ENCODE results near the gene C17orf67.

Gene C17orf67

DNA sequence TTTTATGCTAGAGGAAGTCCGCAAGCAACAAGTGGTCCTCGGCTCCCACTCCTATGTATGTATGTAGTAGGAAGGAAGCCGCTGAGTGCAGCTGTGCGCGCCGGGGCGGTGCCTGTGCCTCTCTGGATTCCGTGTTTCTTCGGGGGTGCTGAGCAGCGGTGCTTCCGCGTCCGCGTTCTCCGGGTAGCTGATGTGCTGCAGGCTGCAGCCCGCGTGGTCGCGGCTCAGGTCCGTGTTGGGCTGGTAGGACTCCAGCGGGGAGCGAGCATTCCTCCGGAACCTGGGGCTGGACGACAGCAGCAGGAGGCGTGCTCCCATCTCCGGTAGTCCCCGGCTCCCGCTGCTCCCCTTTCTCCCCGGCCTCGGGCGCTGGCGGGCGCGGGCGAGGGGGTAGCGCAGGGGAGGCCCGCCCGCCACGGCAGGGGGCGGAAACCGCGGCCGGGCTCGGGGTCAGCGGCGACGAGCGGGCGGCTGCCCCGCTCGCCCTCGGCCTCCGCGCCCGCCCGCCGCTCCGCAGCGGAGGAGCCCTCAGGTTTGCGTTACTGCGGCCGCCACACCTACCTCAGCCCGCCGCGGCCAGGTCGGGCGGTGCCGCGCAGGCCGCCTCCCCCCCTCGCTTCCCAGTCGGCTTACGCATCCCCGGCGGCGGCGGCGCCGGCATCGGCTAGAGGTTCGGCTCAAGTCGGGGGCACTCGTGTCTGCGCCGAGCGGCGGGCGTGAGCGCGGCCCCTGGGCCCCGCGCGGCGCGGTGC lies 487 bp downstream of the C17orf67 start:
- peak; percentile 94 for DNase-seq

- DNase-seq = no peak
Measured at GRCh38 chr17:56832446-56832845, 1.3 kb downstream of the C17orf67 start.

GRCh38 chr17:56831369-56832095 lies 2.2 kb downstream of the C17orf67 start:
- no peak for DNase-seq

DNA sequence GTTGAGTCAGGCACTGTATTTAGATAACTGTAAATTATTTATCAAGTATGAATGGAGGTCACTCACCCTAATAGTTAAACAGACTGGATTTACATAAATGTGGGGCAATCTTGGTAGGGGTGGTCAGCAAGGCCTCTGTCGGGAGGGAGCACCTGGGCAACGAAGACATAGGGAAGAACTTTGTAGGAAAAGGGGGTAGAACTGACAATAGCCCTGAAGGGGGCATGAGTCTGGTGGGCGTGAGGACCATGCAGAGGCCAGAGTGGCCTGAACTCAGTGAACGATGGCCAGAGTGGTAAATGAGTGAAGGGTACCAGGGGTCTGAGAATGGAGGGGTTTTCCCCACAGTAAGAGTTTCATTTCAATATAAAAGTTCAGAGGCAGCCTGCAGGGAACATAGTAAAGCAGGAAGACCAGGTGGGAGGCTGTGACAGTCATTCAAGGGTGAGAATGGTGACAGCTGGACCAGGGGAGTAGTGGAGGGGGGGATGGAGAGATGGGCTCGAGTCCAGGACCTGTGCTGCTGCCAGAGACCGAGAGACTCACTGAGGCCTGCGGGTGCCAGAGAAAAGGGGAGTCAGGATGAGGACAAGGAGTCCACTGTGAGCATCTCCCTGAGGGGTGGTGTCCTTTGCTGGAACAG lies 2.9 kb downstream of the C17orf67 start:
- no peak for DNase-seq

DNA sequence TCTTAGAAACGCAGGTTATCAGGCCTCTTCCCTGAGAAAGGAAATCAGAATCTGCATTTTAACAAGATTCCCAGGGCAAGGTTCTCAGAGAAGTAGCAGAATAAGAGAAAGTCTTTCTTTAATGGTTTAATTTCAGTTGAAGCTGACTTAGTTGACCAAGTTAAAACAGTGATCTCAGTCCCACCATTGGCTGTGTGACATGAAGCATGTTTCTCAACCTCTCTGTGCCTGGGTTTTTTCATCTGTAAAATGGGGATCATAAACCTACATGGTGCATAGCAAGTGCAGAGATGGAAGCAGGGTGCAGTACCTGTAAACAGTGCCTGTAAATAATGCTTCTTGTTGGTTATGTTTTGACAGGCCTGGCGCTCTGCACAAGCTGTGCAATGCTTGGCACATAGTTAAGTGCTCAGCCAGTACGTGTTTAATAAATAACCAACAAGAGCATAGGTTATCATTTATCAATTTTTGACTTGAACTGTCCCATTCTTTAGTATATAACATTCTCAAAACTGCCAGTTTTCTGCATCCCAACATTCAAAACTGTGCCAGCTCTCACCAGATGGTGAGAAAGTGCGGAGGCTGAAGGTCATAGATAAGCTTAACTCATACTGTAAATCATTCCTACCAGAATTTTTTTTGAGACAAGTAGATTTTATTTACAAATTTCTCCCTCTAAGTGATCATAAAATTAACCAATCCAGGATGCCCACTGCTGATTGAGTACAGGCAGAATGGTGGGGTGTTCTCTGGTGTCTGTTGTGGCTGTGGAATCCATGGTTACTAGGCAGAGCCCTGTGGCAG lies 6.9 kb downstream of the C17orf67 start:
- no peak for DNase-seq

DNA sequence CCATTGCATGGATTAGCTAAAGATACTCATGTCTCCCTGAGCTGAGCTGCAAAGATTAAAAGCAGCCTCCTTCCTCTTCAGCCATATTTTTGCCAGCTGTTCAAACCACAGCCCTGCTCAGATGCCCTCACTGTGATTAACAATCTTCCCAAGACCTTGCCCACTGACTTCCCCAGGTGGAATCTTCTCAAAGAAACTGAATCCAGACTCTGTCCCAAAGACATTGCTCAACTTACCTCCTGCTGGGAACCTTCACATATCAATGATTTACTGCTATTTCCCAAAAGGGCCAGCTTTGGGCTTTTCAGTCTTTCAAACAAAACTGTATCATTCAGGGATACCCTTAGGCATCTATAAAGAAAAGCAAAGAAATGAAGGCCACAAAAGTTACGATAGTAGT lies 9.2 kb downstream of the C17orf67 start:
- no peak for DNase-seq

DNA sequence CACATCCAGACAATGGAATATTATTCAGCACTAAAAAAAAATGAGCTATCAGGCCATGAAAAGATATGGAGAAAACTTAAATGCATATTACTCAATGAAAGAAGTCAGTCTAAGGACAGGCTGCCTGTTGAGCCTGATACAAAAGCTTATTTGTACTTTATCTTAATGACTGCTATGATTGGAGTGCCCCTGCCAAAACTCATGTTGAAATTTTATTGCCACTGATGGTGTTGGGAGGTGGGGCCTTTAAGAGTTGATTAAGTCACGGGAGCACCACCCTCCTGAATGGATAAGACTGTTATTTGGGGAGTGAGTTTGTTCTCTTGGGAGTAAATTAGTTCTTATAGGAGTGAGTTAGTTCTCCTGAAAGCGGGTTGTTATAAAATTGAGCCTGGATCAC lies 9.9 kb downstream of the C17orf67 start:
- no peak for DNase-seq

GRCh38 chr17:56822725-56823124 lies 11.0 kb downstream of the C17orf67 start:
- DNase-seq = no peak

- no peak for DNase-seq
Measured at GRCh38 chr17:56821847-56822534, 11.7 kb downstream of the C17orf67 start.

DNA sequence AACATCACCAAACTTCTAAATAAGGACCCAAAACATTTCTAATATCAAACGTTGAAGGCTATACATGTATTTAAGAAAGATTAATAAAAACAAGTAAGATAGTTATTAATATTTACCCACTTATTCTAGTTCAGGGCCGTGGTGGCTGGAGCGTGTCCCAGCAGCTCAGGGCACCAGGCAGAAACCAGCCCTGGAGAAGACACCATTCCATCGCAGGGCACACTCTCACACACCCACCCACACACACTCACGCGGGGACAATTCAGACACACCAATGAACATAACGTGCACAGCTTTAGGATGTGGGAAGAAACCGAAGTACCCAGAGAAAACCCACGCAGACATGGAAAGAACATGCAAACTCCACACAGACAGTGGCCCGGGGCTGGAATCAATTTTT lies 13.5 kb downstream of the C17orf67 start:
- DNase-seq = no peak

- DNase-seq = peak; percentile 59
Measured at GRCh38 chr17:56819431-56820145, 14.1 kb downstream of the C17orf67 start.

- no peak for DNase-seq
Measured at GRCh38 chr17:56819030-56819429, 14.7 kb downstream of the C17orf67 start.

GRCh38 chr17:56817066-56817465 lies 16.7 kb downstream of the C17orf67 start:
- no peak for DNase-seq

DNA sequence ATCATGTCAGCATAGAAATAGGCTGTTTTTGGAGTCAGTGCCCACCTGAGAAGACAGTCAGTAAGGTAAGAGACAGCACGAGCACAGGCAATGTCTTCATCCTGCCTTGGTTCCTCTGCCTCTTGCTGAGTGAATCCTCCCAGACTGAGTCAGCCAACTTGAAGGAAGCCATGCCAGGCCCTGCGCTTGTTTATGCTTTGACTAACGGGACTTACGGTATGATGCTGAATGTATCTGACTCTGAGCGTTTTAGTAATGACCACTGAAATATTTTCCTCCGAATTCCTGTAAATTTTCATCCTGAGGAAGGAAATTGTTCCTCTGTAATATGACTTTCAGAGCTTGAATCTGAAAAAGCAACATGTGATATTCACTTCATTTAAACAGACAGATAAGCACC lies 18.0 kb downstream of the C17orf67 start:
- no peak for DNase-seq

DNA sequence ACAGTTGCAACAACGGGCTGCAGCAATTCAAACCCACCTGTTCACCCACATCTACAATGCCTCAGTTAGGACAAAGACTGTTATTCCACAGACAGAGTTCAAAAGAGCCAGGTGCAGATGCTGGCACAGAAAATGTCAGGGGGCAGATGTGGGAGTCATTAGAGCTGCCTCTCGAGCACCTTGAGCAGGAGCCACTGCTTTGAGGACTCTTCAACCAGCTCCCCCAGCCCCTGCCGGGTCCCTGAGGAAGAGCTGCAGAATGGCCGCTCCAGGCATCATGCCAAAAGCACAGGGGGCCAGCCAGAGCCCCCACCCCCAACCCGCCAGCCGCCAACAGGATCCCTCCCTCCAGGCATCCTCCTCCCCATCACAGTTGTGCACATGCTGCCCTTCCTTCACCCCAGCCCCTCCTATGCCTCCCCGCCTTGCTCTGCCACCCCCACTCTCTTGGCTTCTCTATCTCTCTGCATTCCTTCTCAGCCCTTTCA lies 20.8 kb downstream of the C17orf67 start:
- no peak for DNase-seq

- DNase-seq = no peak
Measured at GRCh38 chr17:56810891-56811775, 22.6 kb downstream of the C17orf67 start.

- no peak for DNase-seq
Measured at GRCh38 chr17:56810343-56810742, 23.4 kb downstream of the C17orf67 start.

DNA sequence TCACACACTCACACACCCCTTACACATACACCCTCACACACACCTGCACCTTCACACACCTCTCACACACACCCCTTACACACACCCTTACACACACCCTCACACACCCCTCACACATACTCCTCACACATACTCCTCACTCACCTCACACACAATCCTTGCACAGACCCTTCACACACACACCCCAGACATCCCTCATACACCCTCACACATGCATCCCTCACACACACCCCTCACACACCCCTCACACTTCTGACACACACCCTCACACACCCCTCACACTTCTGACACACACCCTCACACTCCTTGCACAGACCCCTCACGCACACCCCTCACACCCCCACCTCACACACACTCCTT lies 23.9 kb downstream of the C17orf67 start:
- no peak for DNase-seq

DNA sequence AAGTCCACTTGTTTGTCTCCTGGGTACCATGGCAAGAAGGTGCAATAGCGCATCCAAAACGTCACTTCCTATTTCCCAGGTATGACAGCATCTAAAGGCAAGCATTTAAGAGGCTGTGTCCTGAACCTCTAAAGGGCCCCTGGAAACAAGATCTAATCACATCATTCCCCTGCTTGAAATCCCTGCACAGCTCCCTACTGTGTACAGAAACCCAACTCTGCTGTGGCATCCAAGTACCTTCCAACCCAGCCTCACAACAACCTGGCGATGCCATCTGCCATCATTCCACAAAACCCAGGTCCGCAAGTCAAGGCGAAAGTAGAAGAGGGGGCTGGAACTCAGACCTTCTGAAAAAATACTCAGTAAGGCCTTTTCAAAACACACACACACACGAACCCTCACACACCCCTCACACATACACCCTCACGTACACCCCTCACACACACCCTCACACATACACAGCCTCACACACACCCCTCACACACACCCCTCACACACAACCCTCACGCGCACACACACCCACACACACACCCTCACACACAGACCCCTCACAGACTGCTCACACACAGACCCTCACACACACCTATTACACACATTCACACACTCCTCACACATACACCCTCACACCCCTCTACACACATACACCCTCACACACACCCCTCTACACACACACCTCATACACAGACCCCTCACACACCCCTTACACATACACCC lies 24.5 kb downstream of the C17orf67 start:
- no peak for DNase-seq

DNA sequence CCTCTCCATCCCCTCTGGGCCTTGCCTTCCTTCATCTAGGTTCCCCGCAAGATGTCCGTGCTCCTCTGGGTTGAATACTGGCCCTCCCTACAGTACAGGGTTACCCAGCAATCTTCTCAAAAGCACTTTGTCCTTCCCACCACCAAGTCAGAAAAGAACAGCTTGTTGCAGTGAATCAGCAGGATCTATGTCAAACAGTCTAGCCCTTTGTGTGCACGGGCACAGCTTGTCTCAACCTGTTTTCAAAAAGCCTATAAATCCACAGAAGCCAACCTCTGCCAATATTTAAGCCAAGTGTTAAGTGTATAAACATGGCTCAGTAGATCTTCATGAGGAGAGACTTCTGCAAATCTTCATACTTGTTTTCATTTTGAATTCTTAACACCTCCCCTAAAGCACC lies 25.2 kb downstream of the C17orf67 start:
- DNase-seq = no peak

Measured in right kidney (tissue), 1 donor.